Stimulated activated CD8-positive, alpha-beta memory T cell treated with anti-CD3 and anti-CD28 coated beads, Interleukin-7, amount 100 ng/mL, for 1 hour (primary cell): ENCODE data around the gene FGD4.

Experiments
- DNase-seq, 2 donors: peaks; one replicate each; pipeline ENCODE4 v3.0.0-alpha.2; 2020; ENCODE audit warnings: low read depth in 2 of 2

Gene FGD4

GRCh38 chr12:32399370-32400113 lies at the start of gene FGD4:
FGD4 (plus strand) TSS chr12:32399558.
- no peak for DNase-seq

GRCh38 chr12:32353540-32353939 lies 45.8 kb upstream of the FGD4 start:
- DNase-seq = no peak

GRCh38 chr12:32357601-32358249 lies 41.6 kb upstream of the FGD4 start:
- DNase-seq = no peak

- no peak for DNase-seq
These were observed 38.4 kb upstream of the FGD4 start for GRCh38 chr12:32360956-32361355.

GRCh38 chr12:32362892-32363291 lies 36.5 kb upstream of the FGD4 start:
- no peak for DNase-seq

GRCh38 chr12:32365473-32366064 lies 33.8 kb upstream of the FGD4 start:
- no peak for DNase-seq

- no peak for DNase-seq
These were observed 32.6 kb upstream of the FGD4 start for GRCh38 chr12:32366714-32367113.

GRCh38 chr12:32367381-32367780 lies 32.0 kb upstream of the FGD4 start:
- no peak for DNase-seq

GRCh38 chr12:32369202-32369601 lies 30.2 kb upstream of the FGD4 start:
- DNase-seq = no peak

GRCh38 chr12:32377344-32378055 lies 21.9 kb upstream of the FGD4 start:
- no peak for DNase-seq

GRCh38 chr12:32379213-32379612 lies 20.1 kb upstream of the FGD4 start:
- no peak for DNase-seq

GRCh38 chr12:32379667-32380066 lies 19.7 kb upstream of the FGD4 start:
- no peak for DNase-seq

GRCh38 chr12:32382226-32382625 lies 17.1 kb upstream of the FGD4 start:
- no peak for DNase-seq

- DNase-seq = no peak
These were observed 8.7 kb upstream of the FGD4 start for GRCh38 chr12:32390572-32391219.

GRCh38 chr12:32395026-32395425 lies 4.3 kb upstream of the FGD4 start:
- no peak for DNase-seq

GRCh38 chr12:32397696-32398095 lies 1.7 kb upstream of the FGD4 start:
- no peak for DNase-seq

GRCh38 chr12:32398181-32398580 lies 1.2 kb upstream of the FGD4 start:
- DNase-seq = no peak

GRCh38 chr12:32398816-32399369 lies 465 bp upstream of the FGD4 start:
- DNase-seq = no peak

GRCh38 chr12:32400114-32400672 lies 835 bp downstream of the FGD4 start:
- no peak for DNase-seq

- no peak for DNase-seq
These were observed 1.5 kb downstream of the FGD4 start for GRCh38 chr12:32400866-32401265.

- DNase-seq = no peak
These were observed 2.8 kb downstream of the FGD4 start for GRCh38 chr12:32402170-32402569.
